Testis (tissue), 3 donors: ENCODE measurements around the gene HNF1B. TPM values are rescaled to one million over a fixed set of nuclear protein-coding genes. Genes with fewer than 3 reads are reported as not detected.

Experiments used
- DNase-seq: peaks from one replicate; pipeline ENCODE4 v3.0.0-alpha.2; 2019
- H3K27ac ChIP-seq, 2 donors: fragments of 200-600 bp; sonication (generic); one replicate each; pipeline ENCODE4 v1.5.1; 2019
- H3K27me3 ChIP-seq: fragments of 200-600 bp; sonication (generic); one replicate; pipeline ENCODE4 v1.5.1; 2019
- H3K36me3 ChIP-seq: fragments of 200-600 bp; sonication (generic); one replicate; pipeline ENCODE4 v1.5.1; 2017; ENCODE audit warnings: low read depth; ENCODE audit errors: missing control alignments
- H3K4me1 ChIP-seq: fragments of 200-600 bp; sonication (generic); one replicate; pipeline ENCODE4 v1.5.1; 2019
- H3K4me3 ChIP-seq, 2 donors: fragments of 200-600 bp; sonication (generic); one replicate each; pipeline ENCODE4 v1.5.1; 2017 to 2019
- H3K9me3 ChIP-seq: fragments of 200-600 bp; sonication (generic); one replicate; pipeline ENCODE4 v1.5.1; 2017
- POLR2A ChIP-seq: fragments of 450-650 bp; IDR thresholded peaks from one replicate; pipeline ENCODE4 v1.6.1; 2017; ENCODE audit warnings: antibody characterized with exemption, mild to moderate bottlenecking, moderate library complexity
- WGBS, 2 donors: methylation state at CpG; one replicate each; pipeline ENCODE4 v1.1.5; 2018; 5-methylcytosine and 5-hydroxymethylcytosine counted together
- intact Hi-C: fragments of 100-400 bp; cut with DNase I; formaldehyde crosslinking; loops from one replicate; pipeline ENCODE4 v1.15.1; 2023; ENCODE audit warnings: low total_unique reads
- polyA plus RNA-seq: library from polyadenylated mRNA; stranded (reverse); fragments of 350-450 nt; fragmentation: Illumina TruSeq; extraction: RNeasy Lipid Tissue Mini Kit (QIAGEN cat#74804); gene quantifications from one replicate; pipeline ENCODE4 v1.2.3, GENCODE V29; 2014; ENCODE audit warnings: low read depth, low replicate concordance; ENCODE audit not compliant: insufficient read depth
- total RNA-seq, 2 donors: library from RNA; depleted of rRNA; stranded (reverse); fragments of >200 nt; gene quantifications; one replicate each; pipeline ENCODE4 v1.2.3, GENCODE V29; 2016
- TF ChIP-seq, protein P1 (sequence below), 3 experiments: fragments of 450-650 bp in 2 of 3; fragments of 200-600 bp in 1 of 3; sonication (generic) in 1 of 3; IDR thresholded peaks; one replicate each; pipeline ENCODE4 v1.5.1; 2016 to 2019; ENCODE audit warnings: antibody characterized with exemption in 3 of 3, mild to moderate bottlenecking in 2 of 3, moderate library complexity in 1 of 3

Gene HNF1B
- total and polyA plus RNA-seq, 3 donors from 2014 or later, result 2.9 to 6.3 (median 3.2) TPM

DNA sequence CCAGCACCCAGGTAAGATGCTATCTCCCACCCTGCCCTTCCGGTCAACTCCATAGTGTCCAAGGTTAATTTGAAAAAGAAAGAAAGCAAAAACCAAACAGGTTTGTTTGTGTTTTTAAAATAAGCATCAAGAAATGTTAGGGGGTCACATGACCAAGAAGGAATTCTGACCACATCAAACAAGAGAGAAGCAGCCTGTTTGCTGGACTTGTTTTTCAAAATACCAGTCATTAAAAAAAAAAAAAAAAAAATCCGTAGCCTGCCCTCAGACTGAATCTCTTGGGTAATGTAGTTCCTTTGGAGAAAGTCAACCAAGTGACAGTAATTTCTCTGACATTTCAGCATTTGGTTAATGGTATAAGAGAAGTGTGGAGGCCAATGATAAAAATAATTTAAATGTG lies 38.4 kb downstream of the HNF1B start:
- no peaks in the 10 kb centered on the region for H3K9me3 ChIP-seq
- WGBS, 2 donors, result 80 to 85% methylated on average over 2 of the region's 2 CpGs
- no peaks in the 10 kb centered on the region for H3K4me1 ChIP-seq
- no peak overlapping the region for H3K4me3 ChIP-seq
- H3K36me3 ChIP-seq, result no peaks in the 10 kb centered on the region
- no peak for TF ChIP-seq POLR2A
- TF ChIP-seq, protein P1, sequence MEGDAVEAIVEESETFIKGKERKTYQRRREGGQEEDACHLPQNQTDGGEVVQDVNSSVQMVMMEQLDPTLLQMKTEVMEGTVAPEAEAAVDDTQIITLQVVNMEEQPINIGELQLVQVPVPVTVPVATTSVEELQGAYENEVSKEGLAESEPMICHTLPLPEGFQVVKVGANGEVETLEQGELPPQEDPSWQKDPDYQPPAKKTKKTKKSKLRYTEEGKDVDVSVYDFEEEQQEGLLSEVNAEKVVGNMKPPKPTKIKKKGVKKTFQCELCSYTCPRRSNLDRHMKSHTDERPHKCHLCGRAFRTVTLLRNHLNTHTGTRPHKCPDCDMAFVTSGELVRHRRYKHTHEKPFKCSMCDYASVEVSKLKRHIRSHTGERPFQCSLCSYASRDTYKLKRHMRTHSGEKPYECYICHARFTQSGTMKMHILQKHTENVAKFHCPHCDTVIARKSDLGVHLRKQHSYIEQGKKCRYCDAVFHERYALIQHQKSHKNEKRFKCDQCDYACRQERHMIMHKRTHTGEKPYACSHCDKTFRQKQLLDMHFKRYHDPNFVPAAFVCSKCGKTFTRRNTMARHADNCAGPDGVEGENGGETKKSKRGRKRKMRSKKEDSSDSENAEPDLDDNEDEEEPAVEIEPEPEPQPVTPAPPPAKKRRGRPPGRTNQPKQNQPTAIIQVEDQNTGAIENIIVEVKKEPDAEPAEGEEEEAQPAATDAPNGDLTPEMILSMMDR (IDR thresholded peaks at IDR 0.05), result no peak
- H3K27me3 ChIP-seq, result no peaks in the 10 kb centered on the region
- no peak overlapping the region for H3K27ac ChIP-seq
- intact Hi-C loops, result no loop called here
- no peak for DNase-seq

DNA sequence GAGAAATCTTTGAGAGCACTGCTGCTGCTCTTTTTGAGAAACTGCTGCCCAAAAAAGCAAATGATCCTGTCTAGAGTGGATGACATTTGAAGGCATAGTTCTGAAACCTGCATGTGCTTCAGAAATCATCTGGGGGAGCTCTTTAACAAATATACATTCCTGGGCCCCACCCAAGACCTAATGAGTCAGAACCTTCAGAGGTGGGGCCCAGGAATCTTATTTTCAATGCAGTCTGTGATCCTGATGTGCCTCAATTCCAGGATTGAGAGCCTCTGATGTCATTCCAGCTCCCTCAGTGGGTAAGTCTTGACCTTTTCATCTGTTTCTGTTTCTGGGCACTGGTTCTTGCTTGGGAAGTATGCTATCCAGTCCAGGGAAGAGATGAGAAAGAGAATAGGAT lies 42.3 kb downstream of the HNF1B start:
- H3K27ac ChIP-seq, result no peak overlapping the region
- no peaks in the 10 kb centered on the region for H3K27me3 ChIP-seq
- H3K4me1 ChIP-seq, result no peaks in the 10 kb centered on the region
- H3K9me3 ChIP-seq, result no peaks in the 10 kb centered on the region
- H3K4me3 ChIP-seq, result no peak overlapping the region
- TF ChIP-seq, protein P1 (IDR thresholded peaks at IDR 0.05), result no peak
- no peak for TF ChIP-seq POLR2A
- intact Hi-C loops, result no loop called here
- DNase-seq, result no peak
- no peaks in the 10 kb centered on the region for H3K36me3 ChIP-seq

DNA sequence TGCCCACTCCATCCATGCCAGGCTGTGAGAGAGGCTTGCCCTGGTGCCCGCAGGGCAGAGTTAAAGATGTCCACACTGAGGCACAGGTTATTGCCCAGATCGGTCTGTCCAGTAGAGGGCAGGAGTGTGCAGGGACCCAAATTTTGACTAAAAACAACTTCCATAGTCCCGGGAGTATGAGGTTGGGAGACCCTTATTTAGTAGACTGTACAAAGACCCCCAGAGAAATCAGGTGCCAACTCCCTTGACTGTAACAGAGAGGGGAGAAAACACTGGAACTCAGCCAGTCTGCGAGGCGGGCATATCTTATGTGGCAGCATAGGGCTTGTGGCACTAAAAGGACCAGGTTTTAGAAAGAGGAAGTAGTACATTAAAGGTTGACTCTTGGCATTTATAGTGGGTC lies 43.4 kb downstream of the HNF1B start:
- Histone ChIP-seq H3K27ac (no peak overlapping the region), H3K4me3 (no peak overlapping the region), H3K36me3 (no peaks in the 10 kb centered on the region), H3K4me1 (no peaks in the 10 kb centered on the region), H3K27me3 (no peaks in the 10 kb centered on the region), H3K9me3 (no peaks in the 10 kb centered on the region)
- DNase-seq, result peak; percentile 35
- intact Hi-C loops, result no loop called here
- no peak for TF ChIP-seq POLR2A
- TF ChIP-seq, protein P1 (IDR thresholded peaks at IDR 0.05), result peak in 2 of 3 experiments; percentile 22 to 33
- 63 to 67% methylated on average over 5 of the region's 5 CpGs for WGBS, 2 donors

DNA sequence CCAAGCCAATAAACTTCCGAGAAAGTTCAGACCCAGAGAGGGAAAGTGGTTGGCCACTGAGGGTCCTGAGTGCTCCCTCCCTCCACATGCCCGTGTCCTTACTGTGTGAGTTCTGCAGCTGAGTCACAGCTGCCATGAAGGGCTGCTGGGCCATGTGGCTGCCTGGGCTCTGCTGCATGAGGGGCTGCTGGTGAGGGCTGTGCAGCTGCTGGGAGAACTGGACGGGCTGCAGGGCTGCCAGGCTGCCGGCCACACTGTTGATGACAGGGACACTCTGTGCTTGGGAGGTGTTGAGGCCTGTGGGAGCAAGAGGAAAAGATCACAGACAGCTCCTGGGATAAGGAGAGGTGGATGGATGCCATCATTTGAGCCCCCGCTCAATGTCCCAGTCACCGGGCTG lies 44.0 kb downstream of the HNF1B start:
- Histone ChIP-seq H3K27me3 (no peaks in the 10 kb centered on the region), H3K9me3 (no peaks in the 10 kb centered on the region), H3K4me1 (no peaks in the 10 kb centered on the region), H3K27ac (no peak overlapping the region), H3K36me3 (no peaks in the 10 kb centered on the region), H3K4me3 (no peak overlapping the region)
- TF ChIP-seq, protein P1 (IDR thresholded peaks at IDR 0.05), result no peak
- no peak for TF ChIP-seq POLR2A
- intact Hi-C loops, result no loop called here
- DNase-seq, result no peak
- 80 to 83% methylated on average over 6 of the region's 6 CpGs for WGBS, 2 donors

DNA sequence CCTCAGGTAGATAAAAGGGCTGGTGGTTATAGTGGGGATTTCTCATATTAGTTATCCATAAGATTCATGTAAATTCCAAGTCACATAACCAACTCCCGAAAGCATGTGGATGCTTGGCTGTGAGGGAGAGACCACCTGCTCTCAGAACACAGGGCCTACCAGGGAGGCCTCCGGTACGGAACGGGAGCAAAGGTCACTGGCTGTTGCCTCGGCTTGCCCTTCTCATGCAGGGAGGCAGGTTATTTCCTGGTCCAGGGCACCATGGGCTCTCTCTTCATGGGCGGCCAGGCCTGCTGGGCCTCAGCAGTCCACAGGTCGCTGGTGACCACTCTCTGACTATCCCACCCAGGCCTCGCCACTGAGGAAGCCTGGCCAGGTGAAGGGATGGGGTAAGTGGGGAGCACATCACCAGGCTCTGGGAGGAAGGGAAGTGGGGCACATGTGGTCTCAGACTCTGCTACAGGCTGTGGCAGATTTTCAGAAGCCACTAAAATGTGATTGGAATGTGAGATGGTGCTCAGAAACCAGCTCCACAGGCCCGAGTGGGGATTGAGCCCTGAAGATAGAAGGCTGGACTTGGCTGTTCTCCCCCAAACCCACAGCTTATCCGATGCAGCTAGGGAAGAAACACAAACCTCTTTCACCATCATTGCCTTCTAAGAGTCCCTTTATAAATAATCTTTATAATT lies 45.4 kb downstream of the HNF1B start:
- Histone ChIP-seq H3K27ac (no peak overlapping the region), H3K4me3 (no peak overlapping the region), H3K4me1 (no peaks in the 10 kb centered on the region), H3K36me3 (no peaks in the 10 kb centered on the region), H3K9me3 (no peaks in the 10 kb centered on the region), H3K27me3 (no peaks in the 10 kb centered on the region)
- intact Hi-C loops, result no loop called here
- TF ChIP-seq, protein P1 (IDR thresholded peaks at IDR 0.05), result no peak
- TF ChIP-seq POLR2A, result no peak
- DNase-seq, result no peak
- WGBS, 2 donors, result 80 to 93% methylated on average over 6 to 10 of the region's 10 CpGs
